NCI-H526 (cell line): Measurements from ENCODE around the gene XKR7.

Experiments
- DNase-seq, 2 experiments: peaks; one replicate each; lab custom pipeline; 2025; lab: John Stamatoyannopoulos, UW

Gene XKR7

DNA sequence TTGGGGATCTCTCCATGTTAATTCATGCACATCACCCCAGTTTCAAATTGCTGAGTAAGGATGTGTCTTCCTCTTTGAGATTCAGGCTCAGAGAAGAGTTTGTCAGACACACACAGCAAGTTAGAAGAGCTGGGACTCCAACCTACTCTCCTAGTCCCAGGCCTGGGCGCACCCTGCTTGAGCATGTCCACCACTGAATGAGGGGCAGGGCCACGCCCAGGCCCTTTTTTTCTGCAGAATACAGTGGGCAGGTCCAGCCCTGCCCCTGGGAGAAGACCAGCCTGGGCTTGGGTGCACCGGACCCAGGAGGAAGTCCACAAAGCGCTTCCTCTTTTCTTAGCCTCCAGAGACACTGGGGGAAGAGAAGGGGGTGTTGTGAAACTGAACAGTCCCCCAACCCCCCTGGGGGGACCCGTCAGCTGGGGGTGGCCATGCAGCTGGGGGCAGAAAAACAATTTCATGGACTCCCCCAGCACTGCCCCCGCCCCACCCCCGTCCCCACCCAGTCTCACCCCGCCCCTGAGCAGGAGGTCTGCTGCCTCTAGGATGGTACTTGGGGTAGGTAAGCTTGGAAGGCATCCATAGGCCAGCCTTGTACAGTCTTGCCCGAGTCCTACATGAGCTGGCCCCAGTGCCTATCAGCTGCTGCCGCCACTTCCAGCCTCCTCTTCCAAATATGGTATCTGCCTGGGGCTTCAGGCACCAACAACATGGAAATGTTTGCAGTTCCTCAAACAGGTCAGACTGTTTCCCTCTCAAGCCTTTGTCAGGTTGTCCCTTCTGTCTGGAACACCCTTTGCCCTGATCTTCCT is 72.4 kb downstream of the XKR7 start:
- DNase-seq, result peak; percentile 64 to 90

DNA sequence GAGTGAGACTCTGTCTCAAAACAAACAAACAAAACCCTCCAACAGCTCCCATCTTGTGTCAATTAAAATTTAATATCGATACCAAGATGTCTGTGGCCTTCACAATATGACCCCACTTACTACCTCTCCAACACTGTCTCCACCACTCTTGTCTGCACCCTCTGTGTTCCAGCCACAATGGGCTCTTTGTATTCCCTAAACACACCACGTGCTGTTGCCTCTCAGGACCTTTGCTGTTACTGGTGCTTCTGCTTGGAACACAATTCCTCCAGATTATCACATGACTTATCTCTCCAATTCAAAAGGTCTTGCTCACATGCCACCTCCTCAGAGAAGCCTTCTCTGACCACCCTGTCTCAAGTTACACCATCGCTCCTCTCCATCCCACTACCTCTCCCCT is 78.0 kb downstream of the XKR7 start:
- peak; percentile 18 to 59 for DNase-seq

DNA sequence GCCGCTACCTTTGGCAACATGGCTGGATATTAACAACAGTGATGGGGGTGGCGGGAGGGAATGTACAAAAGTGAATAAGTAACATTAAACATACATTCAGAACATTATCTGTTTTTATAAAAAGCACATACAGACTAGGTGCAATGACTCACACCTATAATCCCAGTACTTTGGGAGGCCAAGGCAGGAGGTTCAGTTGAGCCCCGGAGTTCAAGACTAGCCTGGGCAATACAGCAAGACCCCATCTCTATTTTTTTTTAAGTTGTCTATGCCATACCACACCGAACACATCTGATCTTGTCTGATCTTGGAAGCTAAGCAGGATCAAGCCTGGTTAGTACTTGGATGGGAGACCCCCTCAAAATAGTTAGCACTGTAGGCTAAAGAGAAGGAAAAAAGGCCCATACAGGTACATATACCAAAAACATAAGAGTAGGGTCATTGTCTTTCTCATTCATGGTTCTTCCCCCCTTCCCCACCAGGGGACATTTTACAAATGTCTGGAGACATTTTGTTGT is 82.4 kb downstream of the XKR7 start:
- no peak for DNase-seq

DNA sequence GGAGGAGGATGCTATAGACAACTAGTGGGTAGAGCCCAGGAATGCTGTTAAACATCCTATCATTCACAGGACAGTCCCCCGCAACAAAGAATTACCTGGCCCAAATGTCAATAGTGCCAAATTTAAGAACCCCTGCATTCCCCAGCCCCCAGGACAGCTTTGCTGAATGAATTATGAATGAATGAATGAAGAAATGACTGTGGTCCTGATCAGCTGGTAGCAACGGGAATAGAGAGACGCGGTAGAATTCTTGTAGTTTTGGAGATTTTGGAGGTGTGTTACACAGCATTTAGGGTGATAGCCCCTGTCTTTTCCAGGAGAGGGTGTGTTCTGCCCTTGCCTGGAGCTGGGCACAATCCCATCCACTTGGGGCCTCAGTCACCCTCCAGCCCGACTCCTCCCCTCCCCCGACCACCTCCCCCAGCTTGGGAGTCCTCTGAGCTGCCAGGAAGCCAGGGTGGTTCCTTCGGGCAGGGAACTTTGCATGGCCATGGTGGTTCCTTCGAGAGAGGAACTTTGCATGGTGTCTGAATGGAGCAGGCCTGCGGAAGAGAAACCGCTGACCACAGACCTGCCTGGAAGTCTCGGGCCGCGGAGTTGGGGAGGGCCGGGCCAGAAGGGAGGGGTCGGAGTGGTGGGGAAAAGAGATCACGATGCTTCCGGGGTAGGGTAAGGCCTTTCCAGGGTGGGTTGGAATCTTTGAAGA is 83.1 kb downstream of the XKR7 start:
- DNase-seq, result peak in 1 of 2 experiments; percentile 23

DNA sequence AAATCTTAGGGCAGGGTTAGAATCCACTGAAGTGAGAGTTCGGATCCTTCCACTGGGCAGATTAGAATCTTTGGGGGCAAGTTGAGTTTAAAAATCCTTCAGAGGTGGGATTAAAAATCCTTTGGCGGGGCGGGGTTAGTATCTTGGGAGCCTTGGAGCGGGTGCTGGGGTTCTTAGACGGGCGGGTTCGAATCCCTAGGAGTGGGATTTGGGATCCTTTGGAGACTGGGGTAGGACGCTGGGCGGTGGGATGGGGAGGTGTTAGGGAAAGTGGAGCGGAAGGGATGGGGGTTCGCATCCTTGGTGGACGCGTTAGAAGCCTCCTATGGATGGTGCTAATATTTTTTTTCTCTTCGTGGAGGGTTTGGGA is 83.8 kb downstream of the XKR7 start:
- no peak for DNase-seq

DNA sequence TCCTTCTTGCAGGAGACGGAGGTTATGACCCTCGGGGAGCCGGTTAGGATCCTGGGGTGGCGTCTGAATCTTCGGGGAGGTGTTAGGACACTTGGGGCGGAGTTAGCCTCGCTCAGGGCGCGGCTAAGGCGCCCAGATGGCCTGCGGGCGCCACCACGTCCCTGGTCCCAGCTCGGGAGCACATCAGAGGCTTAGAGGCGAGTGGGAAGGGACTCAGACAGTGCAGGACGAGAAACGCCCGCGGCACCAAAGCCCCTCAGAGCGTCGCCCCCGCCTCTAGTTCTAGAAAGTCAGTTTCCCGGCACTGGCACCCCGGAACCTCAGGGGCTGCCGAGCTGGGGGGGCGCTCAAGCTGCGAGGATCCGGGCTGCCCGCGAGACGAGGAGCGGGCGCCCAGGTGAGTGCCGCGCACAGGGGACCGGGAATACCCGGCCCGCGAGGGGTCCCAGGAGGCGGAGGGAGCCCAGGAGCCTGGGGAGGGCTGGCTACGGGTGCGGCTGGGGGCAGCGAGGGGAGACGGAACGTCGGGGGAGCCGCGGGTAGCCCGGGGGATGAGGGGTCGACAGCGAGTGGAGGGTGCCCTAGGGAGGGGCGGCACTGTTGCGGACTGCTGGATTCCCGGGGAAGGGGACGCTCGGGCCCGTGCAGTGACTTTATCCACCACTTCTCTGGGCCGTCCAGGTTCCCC is 84.3 kb downstream of the XKR7 start, which contains the start of gene HCK:
HCK (plus strand) TSS at position 153 of the 688 bp plus-strand sequence.
- DNase-seq, result peak in 1 of 2 experiments; percentile 60

DNA sequence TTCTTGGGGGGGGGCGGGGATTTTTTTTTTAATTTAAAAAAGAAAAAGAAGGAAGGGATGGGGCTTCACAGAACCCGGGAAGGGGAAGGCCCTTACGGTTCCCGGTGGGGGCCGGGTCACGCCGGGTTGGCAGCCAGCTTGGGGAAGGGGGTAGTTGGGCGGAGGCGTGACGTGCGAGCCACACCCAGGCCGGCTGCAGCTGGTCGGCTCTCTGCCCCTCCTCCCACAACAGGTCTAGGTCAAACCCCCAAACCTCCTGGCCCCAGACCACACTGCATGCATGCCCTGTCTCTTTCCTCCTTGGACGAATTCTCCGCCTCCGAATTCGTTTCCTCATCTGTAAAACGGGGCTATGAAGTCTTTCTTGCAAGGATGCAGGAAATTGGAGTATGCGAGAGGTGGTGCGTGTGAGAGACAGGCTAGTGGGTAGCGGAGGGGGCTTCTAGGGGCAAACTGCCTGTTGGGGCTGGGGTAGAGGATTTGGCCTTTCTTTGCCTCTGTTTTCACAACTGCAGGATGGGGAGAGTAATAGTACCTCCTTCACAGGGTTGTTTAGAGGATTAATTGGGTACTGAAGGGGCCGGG is 84.9 kb downstream of the XKR7 start:
- peak in 1 of 2 experiments; percentile 36 for DNase-seq
